Neural cell (in vitro differentiated cells): ENCODE results near the gene S100A13.

Experiments used
- EP300 ChIP-seq: fragments of 450-650 bp; conservative IDR thresholded peaks from 2 replicates; pipeline ENCODE4 v1.6.1; 2014; ENCODE audit warnings: antibody characterized with exemption, mild to moderate bottlenecking, moderate library complexity; ENCODE audit not compliant: poor library complexity, severe bottlenecking
- EZH2 ChIP-seq: fragments of 200-600, 300-800 bp; shearing (Covaris generic), sonication (generic); IDR thresholded peaks from 2 replicates; pipeline ENCODE4 v1.6.1; 2014; ENCODE audit warnings: antibody characterized with exemption, low read length, borderline replicate concordance, mild to moderate bottlenecking; ENCODE audit not compliant: insufficient read depth, poor library complexity, severe bottlenecking
- MXI1 ChIP-seq: fragments of 450-650 bp; conservative IDR thresholded peaks from 2 replicates; pipeline ENCODE4 v1.6.1; 2014; ENCODE audit warnings: antibody characterized with exemption, mild to moderate bottlenecking; ENCODE audit not compliant: poor library complexity, severe bottlenecking
- POLR2AphosphoS5 ChIP-seq: IDR thresholded peaks from 2 replicates; pipeline ENCODE4 v1.6.1; 2012
- RAD21 ChIP-seq: fragments of 450-650 bp; conservative IDR thresholded peaks from 2 replicates; pipeline ENCODE4 v1.6.1; 2014; ENCODE audit warnings: antibody characterized with exemption, mild to moderate bottlenecking, moderate library complexity
- TF ChIP-seq, protein P1 (sequence below): fragments of 450-650 bp; IDR thresholded peaks from 2 replicates; pipeline ENCODE4 v1.5.1; 2014; ENCODE audit warnings: antibody characterized with exemption, mild to moderate bottlenecking, moderate library complexity; ENCODE audit not compliant: poor library complexity, severe bottlenecking
- TF ChIP-seq, protein P2 (sequence below): IDR thresholded peaks from 2 replicates; pipeline ENCODE4 v1.6.1; 2012; ENCODE audit warnings: borderline replicate concordance

DNA sequence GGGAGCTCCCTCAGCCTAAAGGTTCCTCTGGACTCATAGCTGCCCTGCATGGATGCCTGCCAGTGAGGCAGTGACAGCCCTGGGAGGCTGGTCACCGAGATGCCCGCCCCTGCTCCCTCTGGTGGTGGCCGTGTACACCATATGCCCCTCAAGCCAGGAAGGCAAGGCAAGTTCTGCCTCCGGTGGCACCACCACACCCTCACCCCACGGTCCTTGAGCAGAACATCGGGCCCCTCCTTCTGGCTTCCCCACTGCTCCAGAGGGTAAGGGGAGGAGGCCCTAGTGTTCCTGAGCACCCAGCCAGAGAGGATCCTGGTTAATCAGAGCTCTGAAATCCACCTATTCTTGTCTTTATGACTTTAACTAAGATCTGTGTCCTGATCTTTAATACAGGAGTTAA is 9.6 kb downstream of the S100A13 start:
- TF ChIP-seq, protein P1, sequence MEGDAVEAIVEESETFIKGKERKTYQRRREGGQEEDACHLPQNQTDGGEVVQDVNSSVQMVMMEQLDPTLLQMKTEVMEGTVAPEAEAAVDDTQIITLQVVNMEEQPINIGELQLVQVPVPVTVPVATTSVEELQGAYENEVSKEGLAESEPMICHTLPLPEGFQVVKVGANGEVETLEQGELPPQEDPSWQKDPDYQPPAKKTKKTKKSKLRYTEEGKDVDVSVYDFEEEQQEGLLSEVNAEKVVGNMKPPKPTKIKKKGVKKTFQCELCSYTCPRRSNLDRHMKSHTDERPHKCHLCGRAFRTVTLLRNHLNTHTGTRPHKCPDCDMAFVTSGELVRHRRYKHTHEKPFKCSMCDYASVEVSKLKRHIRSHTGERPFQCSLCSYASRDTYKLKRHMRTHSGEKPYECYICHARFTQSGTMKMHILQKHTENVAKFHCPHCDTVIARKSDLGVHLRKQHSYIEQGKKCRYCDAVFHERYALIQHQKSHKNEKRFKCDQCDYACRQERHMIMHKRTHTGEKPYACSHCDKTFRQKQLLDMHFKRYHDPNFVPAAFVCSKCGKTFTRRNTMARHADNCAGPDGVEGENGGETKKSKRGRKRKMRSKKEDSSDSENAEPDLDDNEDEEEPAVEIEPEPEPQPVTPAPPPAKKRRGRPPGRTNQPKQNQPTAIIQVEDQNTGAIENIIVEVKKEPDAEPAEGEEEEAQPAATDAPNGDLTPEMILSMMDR, result peak; percentile 35
- TF ChIP-seq POLR2AphosphoS5, result no peak
- TF ChIP-seq, protein P2, sequence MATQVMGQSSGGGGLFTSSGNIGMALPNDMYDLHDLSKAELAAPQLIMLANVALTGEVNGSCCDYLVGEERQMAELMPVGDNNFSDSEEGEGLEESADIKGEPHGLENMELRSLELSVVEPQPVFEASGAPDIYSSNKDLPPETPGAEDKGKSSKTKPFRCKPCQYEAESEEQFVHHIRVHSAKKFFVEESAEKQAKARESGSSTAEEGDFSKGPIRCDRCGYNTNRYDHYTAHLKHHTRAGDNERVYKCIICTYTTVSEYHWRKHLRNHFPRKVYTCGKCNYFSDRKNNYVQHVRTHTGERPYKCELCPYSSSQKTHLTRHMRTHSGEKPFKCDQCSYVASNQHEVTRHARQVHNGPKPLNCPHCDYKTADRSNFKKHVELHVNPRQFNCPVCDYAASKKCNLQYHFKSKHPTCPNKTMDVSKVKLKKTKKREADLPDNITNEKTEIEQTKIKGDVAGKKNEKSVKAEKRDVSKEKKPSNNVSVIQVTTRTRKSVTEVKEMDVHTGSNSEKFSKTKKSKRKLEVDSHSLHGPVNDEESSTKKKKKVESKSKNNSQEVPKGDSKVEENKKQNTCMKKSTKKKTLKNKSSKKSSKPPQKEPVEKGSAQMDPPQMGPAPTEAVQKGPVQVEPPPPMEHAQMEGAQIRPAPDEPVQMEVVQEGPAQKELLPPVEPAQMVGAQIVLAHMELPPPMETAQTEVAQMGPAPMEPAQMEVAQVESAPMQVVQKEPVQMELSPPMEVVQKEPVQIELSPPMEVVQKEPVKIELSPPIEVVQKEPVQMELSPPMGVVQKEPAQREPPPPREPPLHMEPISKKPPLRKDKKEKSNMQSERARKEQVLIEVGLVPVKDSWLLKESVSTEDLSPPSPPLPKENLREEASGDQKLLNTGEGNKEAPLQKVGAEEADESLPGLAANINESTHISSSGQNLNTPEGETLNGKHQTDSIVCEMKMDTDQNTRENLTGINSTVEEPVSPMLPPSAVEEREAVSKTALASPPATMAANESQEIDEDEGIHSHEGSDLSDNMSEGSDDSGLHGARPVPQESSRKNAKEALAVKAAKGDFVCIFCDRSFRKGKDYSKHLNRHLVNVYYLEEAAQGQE, result no peak
- no peak for TF ChIP-seq RAD21
- TF ChIP-seq MXI1, result no peak
- no peak for TF ChIP-seq EP300
- TF ChIP-seq EZH2, result no peak
